ENCODE measurements around the gene VAMP2.

The VAMP2 gene

GRCh38 chr17:8148560-8148959 lies 14.2 kb downstream of the VAMP2 start:
- WGBS, 2 experiments, result 90 to 95% methylated on average over 13 of the region's 13 CpGs
- H3K36me3 ChIP-seq (ENCODE audit: control insufficient read depth, insufficient read depth, low read length), result peaks cover 37% of the 10 kb centered on the region
- no peaks in the 10 kb centered on the region for H3K9me3 ChIP-seq (ENCODE audit: control insufficient read depth, low read length)
- H3K4me1 ChIP-seq (ENCODE audit: control insufficient read depth, insufficient read depth, low read length), result peaks cover 11% of the 10 kb centered on the region
- no peak overlapping the region for H3K4me3 ChIP-seq (ENCODE audit: insufficient read depth, low read depth, low read length)
- H3K27ac ChIP-seq (ENCODE audit: insufficient read depth, low read depth, low read length, poor library complexity, severe bottlenecking), result no peak overlapping the region
- no peaks in the 10 kb centered on the region for H3K27me3 ChIP-seq (ENCODE audit: control insufficient read depth, insufficient read depth, low read length, poor library complexity, severe bottlenecking)

- Histone ChIP-seq H3K4me1 (ENCODE audit: control insufficient read depth, insufficient read depth, low read length) (peaks cover 6% of the 10 kb centered on the region), H3K27me3 (ENCODE audit: control insufficient read depth, insufficient read depth, low read length, poor library complexity, severe bottlenecking) (no peaks in the 10 kb centered on the region), H3K4me3 (ENCODE audit: insufficient read depth, low read depth, low read length) (no peak overlapping the region), H3K9me3 (ENCODE audit: control insufficient read depth, low read length) (no peaks in the 10 kb centered on the region), H3K27ac (ENCODE audit: insufficient read depth, low read depth, low read length, poor library complexity, severe bottlenecking) (no peak overlapping the region), H3K36me3 (ENCODE audit: control insufficient read depth, insufficient read depth, low read length) (peaks cover 37% of the 10 kb centered on the region)
- 91 to 93% methylated on average over 13 of the region's 13 CpGs for WGBS, 2 experiments
Measured at GRCh38 chr17:8147805-8148404, 14.8 kb downstream of the VAMP2 start.

- H3K4me3 ChIP-seq (ENCODE audit: insufficient read depth, low read depth, low read length), result no peak overlapping the region
- H3K27ac ChIP-seq (ENCODE audit: insufficient read depth, low read depth, low read length, poor library complexity, severe bottlenecking), result no peak overlapping the region
- 90 to 95% methylated on average over 25 to 26 of the region's 26 CpGs for WGBS, 2 experiments
- H3K27me3 ChIP-seq (ENCODE audit: control insufficient read depth, insufficient read depth, low read length, poor library complexity, severe bottlenecking), result no peaks in the 10 kb centered on the region
- H3K4me1 ChIP-seq (ENCODE audit: control insufficient read depth, insufficient read depth, low read length), result no peaks in the 10 kb centered on the region
- H3K9me3 ChIP-seq (ENCODE audit: control insufficient read depth, low read length), result no peaks in the 10 kb centered on the region
- peaks cover 37% of the 10 kb centered on the region for H3K36me3 ChIP-seq (ENCODE audit: control insufficient read depth, insufficient read depth, low read length)
Measured at GRCh38 chr17:8147141-8147804, 15.5 kb downstream of the VAMP2 start.

DNA sequence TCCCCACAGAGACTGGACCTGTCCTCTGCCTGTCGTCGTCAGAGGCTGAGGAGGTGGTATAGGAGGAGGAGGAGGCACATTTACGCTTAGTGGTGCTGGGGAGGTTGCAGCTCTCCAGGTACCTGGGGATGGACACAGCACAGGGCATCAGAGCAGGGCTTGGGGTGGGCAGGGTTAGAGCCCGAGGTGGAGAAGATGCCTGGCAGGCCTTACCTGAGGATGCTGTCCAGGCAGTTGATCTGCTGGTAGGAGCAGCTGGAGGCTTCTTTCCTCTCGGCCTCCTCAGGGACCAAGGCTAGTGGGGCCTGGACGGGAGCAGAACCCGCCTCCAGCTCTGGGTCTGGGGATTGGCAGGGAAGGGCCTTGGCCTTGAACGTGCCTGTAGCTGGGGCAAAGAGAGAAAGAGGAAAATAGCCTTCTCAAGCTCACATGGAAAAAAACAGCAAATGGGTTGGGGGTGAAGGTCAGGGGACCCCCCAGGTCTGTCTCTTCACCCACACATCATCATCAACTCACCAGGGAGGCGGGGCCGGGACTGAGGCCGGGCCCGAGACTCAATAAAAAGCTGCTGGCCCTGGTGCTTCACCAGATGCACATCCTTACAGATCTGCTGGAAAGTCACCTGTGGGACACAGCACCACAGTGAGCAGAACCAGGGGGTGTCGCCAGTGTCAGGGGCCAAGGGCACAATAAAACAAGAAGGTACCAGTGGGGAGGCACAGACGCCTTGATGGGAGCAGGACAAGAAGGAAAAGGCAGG lies 16.2 kb downstream of the VAMP2 start:
- peaks cover 37% of the 10 kb centered on the region for H3K36me3 ChIP-seq (ENCODE audit: control insufficient read depth, insufficient read depth, low read length)
- 94% methylated on average over 14 of the region's 14 CpGs for WGBS, 2 experiments
- no peaks in the 10 kb centered on the region for H3K9me3 ChIP-seq (ENCODE audit: control insufficient read depth, low read length)
- H3K4me1 ChIP-seq (ENCODE audit: control insufficient read depth, insufficient read depth, low read length), result no peaks in the 10 kb centered on the region
- H3K27me3 ChIP-seq (ENCODE audit: control insufficient read depth, insufficient read depth, low read length, poor library complexity, severe bottlenecking), result no peaks in the 10 kb centered on the region
- no peak overlapping the region for H3K4me3 ChIP-seq (ENCODE audit: insufficient read depth, low read depth, low read length)
- no peak overlapping the region for H3K27ac ChIP-seq (ENCODE audit: insufficient read depth, low read depth, low read length, poor library complexity, severe bottlenecking)

GRCh38 chr17:8145811-8146210 lies 16.9 kb downstream of the VAMP2 start:
- no peak overlapping the region for H3K4me3 ChIP-seq (ENCODE audit: insufficient read depth, low read depth, low read length)
- H3K9me3 ChIP-seq (ENCODE audit: control insufficient read depth, low read length), result no peaks in the 10 kb centered on the region
- no peak overlapping the region for H3K27ac ChIP-seq (ENCODE audit: insufficient read depth, low read depth, low read length, poor library complexity, severe bottlenecking)
- no peaks in the 10 kb centered on the region for H3K4me1 ChIP-seq (ENCODE audit: control insufficient read depth, insufficient read depth, low read length)
- 94% methylated on average over 12 of the region's 12 CpGs for WGBS, 2 experiments
- no peaks in the 10 kb centered on the region for H3K27me3 ChIP-seq (ENCODE audit: control insufficient read depth, insufficient read depth, low read length, poor library complexity, severe bottlenecking)
- peaks cover 37% of the 10 kb centered on the region for H3K36me3 ChIP-seq (ENCODE audit: control insufficient read depth, insufficient read depth, low read length)

- Histone ChIP-seq H3K36me3 (ENCODE audit: control insufficient read depth, insufficient read depth, low read length) (peaks cover 34% of the 10 kb centered on the region), H3K4me1 (ENCODE audit: control insufficient read depth, insufficient read depth, low read length) (no peaks in the 10 kb centered on the region), H3K9me3 (ENCODE audit: control insufficient read depth, low read length) (no peaks in the 10 kb centered on the region), H3K4me3 (ENCODE audit: insufficient read depth, low read depth, low read length) (no peak overlapping the region), H3K27ac (ENCODE audit: insufficient read depth, low read depth, low read length, poor library complexity, severe bottlenecking) (no peak overlapping the region), H3K27me3 (ENCODE audit: control insufficient read depth, insufficient read depth, low read length, poor library complexity, severe bottlenecking) (no peaks in the 10 kb centered on the region)
- 93 to 95% methylated on average over 15 of the region's 15 CpGs for WGBS, 2 experiments
Measured at GRCh38 chr17:8144401-8145231, 18.1 kb downstream of the VAMP2 start.

DNA sequence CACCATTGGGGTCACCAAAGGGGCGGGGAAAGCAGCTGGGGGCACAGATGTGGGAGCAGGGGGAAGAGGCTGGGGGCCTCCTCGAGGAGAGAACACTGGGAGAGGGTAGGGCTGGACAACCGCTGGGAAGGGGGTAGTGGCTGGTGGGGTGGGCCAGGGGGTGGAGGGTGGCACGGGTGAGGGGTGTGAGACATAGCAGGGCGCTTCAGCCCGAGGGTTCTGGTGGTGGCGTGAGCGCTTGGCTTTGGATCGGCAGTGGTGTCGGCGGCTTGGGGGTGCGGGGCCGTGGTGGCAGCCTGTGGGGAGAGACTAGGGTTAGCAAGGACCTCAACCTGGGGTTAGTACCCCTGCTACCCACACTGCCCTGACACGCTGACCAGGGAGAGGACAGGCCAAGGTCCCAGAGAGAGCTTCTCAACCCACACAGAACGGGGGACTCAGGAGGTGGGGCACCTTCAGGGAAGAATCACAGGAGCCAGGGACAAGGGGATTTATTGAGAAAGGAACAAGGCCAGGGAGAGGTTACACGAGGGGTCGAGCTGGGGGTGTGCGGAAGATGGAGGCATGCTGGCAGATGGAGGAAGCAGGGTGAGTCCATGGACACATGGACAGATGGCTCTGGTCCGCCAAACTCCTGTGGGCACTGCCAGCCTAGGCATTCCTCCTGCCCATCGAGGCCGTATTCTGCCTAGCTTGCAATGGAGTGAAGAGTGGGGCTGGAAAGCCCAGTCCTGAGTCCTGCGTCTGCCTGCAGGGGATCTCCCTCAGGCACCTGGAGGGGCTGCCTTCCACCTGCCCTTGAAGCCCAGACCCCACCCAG lies 19.0 kb downstream of the VAMP2 start:
- no peak overlapping the region for H3K27ac ChIP-seq (ENCODE audit: insufficient read depth, low read depth, low read length, poor library complexity, severe bottlenecking)
- H3K36me3 ChIP-seq (ENCODE audit: control insufficient read depth, insufficient read depth, low read length), result peaks cover 28% of the 10 kb centered on the region
- H3K9me3 ChIP-seq (ENCODE audit: control insufficient read depth, low read length), result no peaks in the 10 kb centered on the region
- 93 to 96% methylated on average over 22 of the region's 22 CpGs for WGBS, 2 experiments
- no peaks in the 10 kb centered on the region for H3K27me3 ChIP-seq (ENCODE audit: control insufficient read depth, insufficient read depth, low read length, poor library complexity, severe bottlenecking)
- no peak overlapping the region for H3K4me3 ChIP-seq (ENCODE audit: insufficient read depth, low read depth, low read length)
- no peaks in the 10 kb centered on the region for H3K4me1 ChIP-seq (ENCODE audit: control insufficient read depth, insufficient read depth, low read length)

DNA sequence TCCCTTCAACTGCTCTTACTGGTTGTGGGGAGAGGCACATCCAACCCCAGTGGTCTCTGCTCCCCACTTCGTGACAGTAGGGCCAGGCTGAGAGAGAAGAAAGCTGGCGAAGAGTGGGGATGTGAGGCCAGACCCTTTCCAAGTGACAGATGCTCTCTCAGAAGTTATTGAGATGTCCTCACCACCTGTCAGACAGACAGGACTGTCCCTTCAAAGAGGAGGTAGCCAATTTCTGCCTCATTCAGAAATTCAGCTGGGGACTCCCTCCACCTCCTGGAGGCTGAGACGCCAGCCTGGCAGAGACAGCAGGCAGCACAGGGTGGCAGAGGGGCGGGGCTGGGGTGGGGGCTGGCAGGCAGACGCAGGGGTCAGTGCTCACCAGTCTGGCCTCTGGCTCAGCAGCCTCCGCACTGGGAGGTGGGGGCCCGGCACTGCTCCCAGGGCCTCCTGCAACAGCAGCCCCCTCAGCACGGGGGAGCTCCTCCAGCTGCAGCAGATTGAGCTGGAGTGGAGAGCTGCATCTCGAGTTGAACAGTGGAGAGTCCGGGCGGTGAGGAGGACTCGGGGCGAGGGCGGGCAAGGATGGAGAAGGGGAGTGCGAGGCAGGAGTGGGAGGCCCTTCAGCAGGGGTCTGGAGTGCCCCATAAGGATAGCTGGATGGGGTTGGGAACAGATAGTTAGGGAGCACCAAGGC lies 19.7 kb downstream of the VAMP2 start:
- no peak overlapping the region for H3K27ac ChIP-seq (ENCODE audit: insufficient read depth, low read depth, low read length, poor library complexity, severe bottlenecking)
- H3K36me3 ChIP-seq (ENCODE audit: control insufficient read depth, insufficient read depth, low read length), result peaks cover 25% of the 10 kb centered on the region
- peaks cover 3% of the 10 kb centered on the region for H3K27me3 ChIP-seq (ENCODE audit: control insufficient read depth, insufficient read depth, low read length, poor library complexity, severe bottlenecking)
- no peak overlapping the region for H3K4me3 ChIP-seq (ENCODE audit: insufficient read depth, low read depth, low read length)
- H3K9me3 ChIP-seq (ENCODE audit: control insufficient read depth, low read length), result no peaks in the 10 kb centered on the region
- no peaks in the 10 kb centered on the region for H3K4me1 ChIP-seq (ENCODE audit: control insufficient read depth, insufficient read depth, low read length)
- 92 to 95% methylated on average over 14 of the region's 15 CpGs for WGBS, 2 experiments

Measured in ectodermal cell (in vitro differentiated cells).